ENCODE measurements around the gene SBF1. TPM values are rescaled to one million over a fixed set of nuclear protein-coding genes. Genes with fewer than 3 reads are reported as not detected.
"Not testable (repeated sequence)": the region's sequence is repeated elsewhere in the genome, so short reads cannot be mapped to it uniquely, and the experiment has no call there.

The SBF1 gene
- total RNA-seq, 1 donor from 2014 or later: 98.8 TPM

DNA sequence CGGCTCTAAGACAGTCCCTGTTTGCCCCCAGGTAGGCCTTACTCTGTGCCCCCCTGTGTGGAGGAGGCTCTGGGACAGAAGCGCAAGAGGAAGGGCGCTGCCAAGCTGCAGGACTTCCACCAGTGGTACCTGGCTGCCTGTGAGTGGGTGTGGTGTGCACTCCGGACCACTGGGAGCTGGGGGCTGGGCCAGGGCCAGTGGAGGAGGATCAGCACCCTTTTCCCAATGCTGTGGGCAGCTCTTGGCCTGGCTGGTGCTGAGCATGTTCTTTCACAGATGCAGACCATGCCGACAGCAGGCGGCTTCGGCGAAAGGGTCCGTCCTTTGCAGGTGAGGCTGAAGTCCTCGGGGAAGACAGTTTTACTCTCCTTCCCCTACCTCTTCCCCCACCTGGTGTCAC is 46.9 kb upstream of the SBF1 start:
- Histone ChIP-seq H3K36me3 (peaks cover 44 to 64% of the 10 kb centered on the region in 2 donors), H3K27me3 (no peaks in the 10 kb centered on the region), H3K4me1 (peaks cover 6 to 14% of the 10 kb centered on the region in 2 donors), H3K9me3 (no peaks in the 10 kb centered on the region), H3K27ac (no peak overlapping the region), H3K4me3 (no peak overlapping the region)
- DNase-seq (ENCODE audit: low spot score in 2 of 2): no peak
- intact Hi-C loops (cut with DNase I): no loop called here
- TF ChIP-seq, protein P1, sequence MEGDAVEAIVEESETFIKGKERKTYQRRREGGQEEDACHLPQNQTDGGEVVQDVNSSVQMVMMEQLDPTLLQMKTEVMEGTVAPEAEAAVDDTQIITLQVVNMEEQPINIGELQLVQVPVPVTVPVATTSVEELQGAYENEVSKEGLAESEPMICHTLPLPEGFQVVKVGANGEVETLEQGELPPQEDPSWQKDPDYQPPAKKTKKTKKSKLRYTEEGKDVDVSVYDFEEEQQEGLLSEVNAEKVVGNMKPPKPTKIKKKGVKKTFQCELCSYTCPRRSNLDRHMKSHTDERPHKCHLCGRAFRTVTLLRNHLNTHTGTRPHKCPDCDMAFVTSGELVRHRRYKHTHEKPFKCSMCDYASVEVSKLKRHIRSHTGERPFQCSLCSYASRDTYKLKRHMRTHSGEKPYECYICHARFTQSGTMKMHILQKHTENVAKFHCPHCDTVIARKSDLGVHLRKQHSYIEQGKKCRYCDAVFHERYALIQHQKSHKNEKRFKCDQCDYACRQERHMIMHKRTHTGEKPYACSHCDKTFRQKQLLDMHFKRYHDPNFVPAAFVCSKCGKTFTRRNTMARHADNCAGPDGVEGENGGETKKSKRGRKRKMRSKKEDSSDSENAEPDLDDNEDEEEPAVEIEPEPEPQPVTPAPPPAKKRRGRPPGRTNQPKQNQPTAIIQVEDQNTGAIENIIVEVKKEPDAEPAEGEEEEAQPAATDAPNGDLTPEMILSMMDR (IDR thresholded peaks at IDR 0.05): no peak

DNA sequence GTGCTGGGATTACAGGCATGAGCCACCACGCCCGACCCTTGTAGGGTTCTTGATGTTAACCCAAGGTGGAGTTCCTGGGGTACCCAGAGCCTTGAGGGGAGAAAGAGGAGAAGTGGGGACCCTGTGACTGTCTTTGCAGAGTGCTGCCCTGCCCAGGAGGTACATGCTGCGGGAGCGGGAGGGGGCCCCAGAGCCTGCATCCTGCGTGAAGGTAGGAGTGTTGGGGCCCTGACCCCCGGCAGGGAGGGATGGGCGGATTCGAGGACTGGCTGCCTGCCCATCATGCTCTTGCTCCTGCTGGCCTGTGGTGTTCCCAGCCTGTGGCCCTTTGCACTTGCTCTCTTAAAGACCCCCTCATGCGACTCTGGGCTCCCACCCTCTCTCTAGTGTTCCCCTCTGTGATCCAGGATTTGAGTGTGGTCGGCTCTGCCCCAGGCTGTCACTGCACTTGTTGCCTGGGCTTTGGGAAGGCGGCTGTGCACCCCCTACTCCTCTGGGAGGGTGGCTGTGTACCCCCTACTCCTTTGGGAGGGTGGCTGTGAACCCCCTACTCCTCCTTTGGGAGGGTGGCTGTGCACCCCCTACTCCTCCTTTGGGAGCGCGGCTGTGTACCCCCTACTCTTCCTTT is 46.1 kb upstream of the SBF1 start:
- Histone ChIP-seq H3K9me3 (no peaks in the 10 kb centered on the region), H3K27me3 (no peaks in the 10 kb centered on the region), H3K4me1 (peaks cover 0 to 10% of the 10 kb centered on the region in 2 donors), H3K36me3 (peaks cover 46 to 72% of the 10 kb centered on the region in 2 donors), H3K27ac (no peak overlapping the region), H3K4me3 (no peak overlapping the region)
- TF ChIP-seq, protein P1 (IDR thresholded peaks at IDR 0.05): no peak
- no peak for DNase-seq (ENCODE audit: low spot score in 2 of 2)
- intact Hi-C loops (cut with DNase I): no loop called here

DNA sequence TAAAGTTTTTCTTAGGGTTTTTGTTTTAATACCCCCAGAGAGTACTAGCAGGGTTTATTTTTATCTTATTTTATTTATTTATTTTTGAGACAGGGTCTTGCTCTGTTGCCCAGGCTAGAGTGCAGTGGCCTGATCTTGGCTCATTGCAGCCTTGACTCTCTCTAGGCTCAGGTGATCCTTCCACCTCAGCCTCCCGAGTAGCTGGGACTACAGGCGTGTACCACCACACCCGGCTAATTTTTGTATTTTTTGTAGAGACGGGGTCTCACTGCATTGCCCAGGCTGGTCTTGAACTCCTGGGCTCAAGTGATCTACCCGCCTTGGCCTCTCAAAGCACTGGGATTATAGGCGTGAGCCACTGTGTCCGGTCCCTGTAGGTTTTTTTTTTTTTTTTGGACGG is 45.3 kb upstream of the SBF1 start:
- H3K27ac ChIP-seq; H3K9me3 ChIP-seq; H3K27me3 ChIP-seq; H3K4me3 ChIP-seq; DNase-seq (ENCODE audit: low spot score in 2 of 2); intact Hi-C loops (cut with DNase I): not testable (repeated sequence)
- Histone ChIP-seq H3K36me3 (peaks cover 46 to 74% of the 10 kb centered on the region in 2 donors), H3K4me1 (peaks cover 0 to 10% of the 10 kb centered on the region in 2 donors)

DNA sequence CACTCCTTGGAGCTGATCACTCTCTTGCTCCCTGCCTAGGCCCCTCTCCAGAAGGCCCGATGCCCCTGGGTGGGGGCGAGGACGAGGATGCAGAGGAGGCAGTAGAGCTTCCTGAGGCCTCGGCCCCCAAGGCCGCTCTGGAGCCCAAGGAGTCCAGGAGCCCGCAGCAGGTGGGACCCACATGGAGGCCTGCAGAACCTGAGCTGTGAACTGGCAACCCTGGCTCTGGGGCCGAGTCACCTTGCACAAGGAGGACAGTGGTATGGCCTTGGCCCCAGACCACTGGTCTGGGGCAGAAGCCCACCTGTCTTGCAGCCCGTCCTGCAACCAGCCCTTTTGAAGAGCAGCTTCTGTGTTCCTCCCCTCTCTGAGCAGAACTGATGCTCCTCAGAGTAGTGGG is 44.3 kb upstream of the SBF1 start:
- Histone ChIP-seq H3K4me1 (peaks cover 0 to 2% of the 10 kb centered on the region in 2 donors), H3K36me3 (peaks cover 46 to 73% of the 10 kb centered on the region in 2 donors)
- intact Hi-C loops (cut with DNase I): no loop called here

DNA sequence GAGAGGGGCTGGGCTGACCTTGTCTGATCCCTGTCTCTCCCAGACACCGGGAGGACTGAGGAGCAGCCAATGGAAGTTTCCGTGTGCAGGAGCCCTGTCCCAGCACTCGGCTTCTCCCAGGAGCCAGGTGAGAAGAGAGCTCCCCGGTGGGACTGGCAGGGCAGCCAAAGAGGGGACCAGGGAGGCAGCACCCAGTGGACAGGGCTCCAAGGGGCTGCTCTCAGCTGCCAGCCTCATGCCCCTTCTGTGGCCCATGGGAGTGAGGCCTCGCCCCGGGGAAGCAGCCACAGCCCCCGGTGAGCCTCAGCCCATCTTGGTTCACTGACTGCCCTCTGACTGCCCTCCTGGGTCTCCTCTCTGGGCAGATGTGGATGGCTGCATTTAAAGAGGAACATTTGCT is 43.8 kb upstream of the SBF1 start:
- H3K27me3 ChIP-seq: no peaks in the 10 kb centered on the region
- no peaks in the 10 kb centered on the region for H3K9me3 ChIP-seq
- H3K36me3 ChIP-seq: peaks cover 46 to 68% of the 10 kb centered on the region in 2 donors
- DNase-seq (ENCODE audit: low spot score in 2 of 2): no peak
- no peak overlapping the region for H3K27ac ChIP-seq
- no peak overlapping the region for H3K4me3 ChIP-seq
- intact Hi-C loops (cut with DNase I): no loop called here
- TF ChIP-seq, protein P1 (IDR thresholded peaks at IDR 0.05): no peak
- no peaks in the 10 kb centered on the region for H3K4me1 ChIP-seq

More for the DNA sequence above, 44.3 kb upstream of the SBF1 start:
- no peaks in the 10 kb centered on the region for H3K9me3 ChIP-seq
- H3K4me3 ChIP-seq: no peak overlapping the region
- no peak overlapping the region for H3K27ac ChIP-seq
- TF ChIP-seq, protein P1 (IDR thresholded peaks at IDR 0.05): no peak
- no peak for DNase-seq (ENCODE audit: low spot score in 2 of 2)
- H3K27me3 ChIP-seq: no peaks in the 10 kb centered on the region

DNA sequence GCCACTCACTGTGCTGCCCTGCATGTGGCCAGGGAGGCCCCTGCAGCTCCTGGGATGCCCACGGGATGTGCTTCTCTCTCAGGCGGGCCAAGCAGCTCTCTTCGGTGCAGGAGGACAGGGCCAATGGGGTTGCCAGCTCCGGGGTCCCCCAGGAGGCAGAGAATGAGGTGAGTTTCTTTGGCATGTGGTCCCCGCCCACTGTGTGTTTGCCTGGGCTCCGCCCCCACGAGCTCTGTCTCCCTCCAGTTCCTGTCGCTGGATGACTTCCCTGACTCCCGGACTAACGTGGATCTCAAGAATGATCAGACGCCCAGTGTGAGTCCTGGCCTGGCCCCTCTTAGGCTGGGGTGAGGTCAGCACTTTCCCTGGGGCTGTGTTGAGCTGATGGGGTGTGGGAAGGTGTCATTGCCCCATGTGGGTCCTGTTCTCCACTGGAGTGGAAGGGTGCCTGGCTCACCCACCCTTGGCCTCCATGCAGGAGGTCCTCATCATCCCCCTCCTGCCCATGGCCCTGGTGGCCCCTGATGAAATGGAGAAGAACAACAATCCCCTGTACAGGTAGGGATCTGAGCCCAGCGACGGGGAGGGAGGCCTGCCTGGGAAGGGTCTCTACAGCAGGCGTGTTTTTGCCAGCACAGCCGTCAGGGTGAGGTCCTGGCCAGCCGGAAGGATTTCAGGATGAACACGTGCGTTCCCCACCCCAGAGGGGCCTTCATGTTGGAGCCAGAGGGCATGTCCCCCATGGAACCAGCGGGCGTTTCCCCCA is 42.8 kb upstream of the SBF1 start:
- intact Hi-C loops (cut with DNase I): no loop called here

More for the DNA sequence above, 42.8 kb upstream of the SBF1 start:
- no peak for DNase-seq (ENCODE audit: low spot score in 2 of 2)
- Histone ChIP-seq H3K9me3 (no peaks in the 10 kb centered on the region), H3K4me1 (no peaks in the 10 kb centered on the region), H3K4me3 (no peak overlapping the region), H3K27ac (no peak overlapping the region), H3K36me3 (peaks cover 41 to 59% of the 10 kb centered on the region in 2 donors), H3K27me3 (no peaks in the 10 kb centered on the region)
- TF ChIP-seq, protein P1 (IDR thresholded peaks at IDR 0.05): no peak
